NK-92 (cell line): ENCODE results near the gene TSHR.
"Not testable (repeated sequence)": the region's sequence is repeated elsewhere in the genome, so short reads cannot be mapped to it uniquely, and the experiment has no call there.

Experiments
- DNase-seq: peaks from one replicate; lab custom pipeline; 2025; ENCODE audit not compliant: unreplicated experiment; lab: John Stamatoyannopoulos, UW

The TSHR gene

GRCh38 chr14:80955416-80955941 lies at the start of gene TSHR:
TSS of gene TSHR (plus strand) at chr14:80955621. CDS start at chr14:80955681, 60 bp downstream.
- DNase-seq: no peak

GRCh38 chr14:80906336-80906735 lies 49.1 kb upstream of the TSHR start:
- no peak for DNase-seq

GRCh38 chr14:80906946-80907345 lies 48.5 kb upstream of the TSHR start:
- DNase-seq: no peak

- DNase-seq: not testable (repeated sequence)
These were observed 43.4 kb upstream of the TSHR start for GRCh38 chr14:80912013-80912412.

- no peak for DNase-seq
These were observed 35.8 kb upstream of the TSHR start for GRCh38 chr14:80919622-80920021.

GRCh38 chr14:80923368-80923767 lies 32.1 kb upstream of the TSHR start:
- no peak for DNase-seq

GRCh38 chr14:80924365-80925103 lies 30.9 kb upstream of the TSHR start:
- DNase-seq: no peak

GRCh38 chr14:80926397-80927082 lies 28.9 kb upstream of the TSHR start:
- DNase-seq: no peak

GRCh38 chr14:80927083-80927989 lies 28.1 kb upstream of the TSHR start:
- DNase-seq: no peak

- no peak for DNase-seq
These were observed 25.3 kb upstream of the TSHR start for GRCh38 chr14:80930095-80930494.

- DNase-seq: no peak
These were observed 24.5 kb upstream of the TSHR start for GRCh38 chr14:80930836-80931389.

GRCh38 chr14:80933282-80933681 lies 22.1 kb upstream of the TSHR start:
- DNase-seq: no peak

GRCh38 chr14:80933686-80934085 lies 21.7 kb upstream of the TSHR start:
- no peak for DNase-seq

GRCh38 chr14:80940146-80940545 lies 15.3 kb upstream of the TSHR start:
- DNase-seq: no peak

GRCh38 chr14:80941241-80942185 lies 13.9 kb upstream of the TSHR start, which contains the start of gene CEP128:
TSS of gene CEP128 (minus strand) at chr14:80941738.
- DNase-seq: no peak

GRCh38 chr14:80942191-80942600 lies 13.2 kb upstream of the TSHR start:
- no peak for DNase-seq

GRCh38 chr14:80944861-80945617 lies 10.4 kb upstream of the TSHR start:
- no peak for DNase-seq

- DNase-seq: no peak
These were observed 9.2 kb upstream of the TSHR start for GRCh38 chr14:80946187-80946586.

GRCh38 chr14:80946797-80947196 lies 8.6 kb upstream of the TSHR start:
- no peak for DNase-seq
